NB4 (cell line): Measurements from ENCODE around the gene CD151.

Experiments used
- DNase-seq: peaks from one replicate; pipeline ENCODE4 v3.0.0; 2010; ENCODE audit warnings: low read depth
- H3K4me3 ChIP-seq: one replicate; pipeline ENCODE4 v1.5.1; 2011; ENCODE audit warnings: mild to moderate bottlenecking, low read depth, low read length, moderate library complexity
- MYC ChIP-seq: IDR thresholded peaks from 2 replicates; pipeline ENCODE4 v1.6.1; 2011; ENCODE audit warnings: low read depth, low read length
- POLR2A ChIP-seq: IDR thresholded peaks from 2 replicates; pipeline ENCODE4 v1.6.1; 2011; ENCODE audit warnings: mild to moderate bottlenecking; ENCODE audit not compliant: insufficient read length; ENCODE audit errors: extremely low read depth
- TF ChIP-seq, protein P1 (sequence below): IDR thresholded peaks from one replicate; pipeline ENCODE4 v1.5.1; 2012; ENCODE audit warnings: low read depth, low read length
- TF ChIP-seq, protein P2 (sequence below): IDR thresholded peaks from 2 replicates; pipeline ENCODE4 v1.6.1; 2011; ENCODE audit warnings: low read depth, low read length

CD151 gene

DNA sequence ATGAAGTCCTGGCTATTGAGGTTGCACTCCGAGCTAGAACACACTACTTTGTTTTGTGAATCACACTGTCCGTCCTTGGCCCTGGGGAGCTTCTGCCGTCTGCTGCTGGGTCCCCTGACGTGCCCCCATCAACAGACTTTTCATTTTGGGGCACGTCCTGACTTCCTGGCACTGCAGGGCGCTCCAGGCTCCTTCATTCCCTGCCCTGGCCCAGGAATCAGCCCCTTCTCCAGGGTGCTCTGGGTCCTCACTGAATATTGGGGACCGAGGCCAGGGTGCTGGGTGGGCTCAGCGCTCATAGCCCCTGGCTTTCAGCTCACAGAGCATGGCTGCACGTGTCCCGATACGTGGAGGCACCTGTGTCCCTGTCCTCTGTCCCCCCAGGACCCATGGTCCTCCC is 32.1 kb downstream of the CD151 start:
- TF ChIP-seq, protein P1, sequence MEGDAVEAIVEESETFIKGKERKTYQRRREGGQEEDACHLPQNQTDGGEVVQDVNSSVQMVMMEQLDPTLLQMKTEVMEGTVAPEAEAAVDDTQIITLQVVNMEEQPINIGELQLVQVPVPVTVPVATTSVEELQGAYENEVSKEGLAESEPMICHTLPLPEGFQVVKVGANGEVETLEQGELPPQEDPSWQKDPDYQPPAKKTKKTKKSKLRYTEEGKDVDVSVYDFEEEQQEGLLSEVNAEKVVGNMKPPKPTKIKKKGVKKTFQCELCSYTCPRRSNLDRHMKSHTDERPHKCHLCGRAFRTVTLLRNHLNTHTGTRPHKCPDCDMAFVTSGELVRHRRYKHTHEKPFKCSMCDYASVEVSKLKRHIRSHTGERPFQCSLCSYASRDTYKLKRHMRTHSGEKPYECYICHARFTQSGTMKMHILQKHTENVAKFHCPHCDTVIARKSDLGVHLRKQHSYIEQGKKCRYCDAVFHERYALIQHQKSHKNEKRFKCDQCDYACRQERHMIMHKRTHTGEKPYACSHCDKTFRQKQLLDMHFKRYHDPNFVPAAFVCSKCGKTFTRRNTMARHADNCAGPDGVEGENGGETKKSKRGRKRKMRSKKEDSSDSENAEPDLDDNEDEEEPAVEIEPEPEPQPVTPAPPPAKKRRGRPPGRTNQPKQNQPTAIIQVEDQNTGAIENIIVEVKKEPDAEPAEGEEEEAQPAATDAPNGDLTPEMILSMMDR, result no peak
- TF ChIP-seq, protein P2, sequence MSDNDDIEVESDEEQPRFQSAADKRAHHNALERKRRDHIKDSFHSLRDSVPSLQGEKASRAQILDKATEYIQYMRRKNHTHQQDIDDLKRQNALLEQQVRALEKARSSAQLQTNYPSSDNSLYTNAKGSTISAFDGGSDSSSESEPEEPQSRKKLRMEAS, result no peak
- no peak for TF ChIP-seq POLR2A
- no peak for TF ChIP-seq MYC

DNA sequence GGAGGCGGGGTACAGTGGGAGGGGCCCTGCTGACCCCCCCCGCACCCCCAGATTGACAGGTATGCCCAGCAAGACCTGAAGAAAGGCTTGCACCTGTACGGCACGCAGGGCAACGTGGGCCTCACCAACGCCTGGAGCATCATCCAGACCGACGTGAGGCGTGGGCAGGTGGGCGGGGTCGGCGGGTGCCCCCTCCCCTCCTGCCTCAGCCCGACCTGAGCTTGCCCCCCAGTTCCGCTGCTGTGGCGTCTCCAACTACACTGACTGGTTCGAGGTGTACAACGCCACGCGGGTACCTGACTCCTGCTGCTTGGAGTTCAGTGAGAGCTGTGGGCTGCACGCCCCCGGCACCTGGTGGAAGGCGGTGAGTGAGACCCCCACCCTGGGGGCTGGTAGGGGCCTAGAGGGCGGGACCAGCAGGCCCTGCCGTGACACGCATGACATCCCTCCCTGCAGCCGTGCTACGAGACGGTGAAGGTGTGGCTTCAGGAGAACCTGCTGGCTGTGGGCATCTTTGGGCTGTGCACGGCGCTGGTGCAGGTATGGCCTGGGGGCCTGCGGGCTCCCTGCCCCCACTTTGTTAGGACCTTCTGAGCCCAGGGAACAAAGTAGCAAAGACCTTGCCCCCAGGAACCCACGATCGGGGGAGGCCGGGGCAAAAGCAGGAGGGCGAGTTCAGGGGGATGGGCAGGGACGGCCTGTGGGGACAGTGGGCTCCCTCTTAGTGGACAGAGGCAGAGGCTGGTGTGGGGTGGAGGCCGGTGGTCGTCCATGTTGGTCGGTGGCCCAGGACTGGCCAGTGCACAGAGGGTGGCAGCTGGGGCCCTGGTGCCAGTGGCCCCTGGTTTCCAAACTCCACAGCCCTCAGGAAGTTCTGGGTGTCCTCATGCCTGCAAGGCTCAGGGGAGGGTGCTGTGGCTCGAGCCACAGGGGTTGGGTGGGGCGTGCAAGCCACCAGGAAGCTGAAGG is 33.0 kb downstream of the CD151 start:
- TF ChIP-seq POLR2A (no peak), MYC (no peak)
- TF ChIP-seq, protein P2, result no peak
- TF ChIP-seq, protein P1, result no peak
- no peak for DNase-seq
- H3K4me3 ChIP-seq, result no peak overlapping the region

More for the DNA sequence above, 32.1 kb downstream of the CD151 start:
- H3K4me3 ChIP-seq, result no peak overlapping the region
- DNase-seq, result no peak

DNA sequence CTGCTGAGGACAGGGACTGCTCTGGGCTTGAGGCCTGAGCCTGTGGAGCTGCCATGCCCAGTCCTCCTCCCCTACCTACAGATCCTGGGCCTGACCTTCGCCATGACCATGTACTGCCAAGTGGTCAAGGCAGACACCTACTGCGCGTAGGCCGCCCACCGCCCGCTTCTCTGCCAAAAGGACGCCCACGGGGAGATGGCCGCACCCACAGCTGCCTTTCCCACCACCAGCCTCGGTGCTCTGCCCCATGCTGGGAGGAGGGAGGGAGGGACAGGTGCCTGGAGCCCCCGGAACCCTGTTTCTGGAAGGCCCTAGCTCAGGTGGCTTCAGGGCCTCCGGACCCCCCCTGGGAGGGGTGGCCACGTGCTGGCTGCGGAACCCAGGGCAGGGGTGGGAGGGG is 33.7 kb downstream of the CD151 start:
- no peak for DNase-seq
- no peak overlapping the region for H3K4me3 ChIP-seq
- TF ChIP-seq, protein P1, result no peak
- no peak for TF ChIP-seq MYC
- TF ChIP-seq POLR2A, result no peak
- TF ChIP-seq, protein P2, result no peak

DNA sequence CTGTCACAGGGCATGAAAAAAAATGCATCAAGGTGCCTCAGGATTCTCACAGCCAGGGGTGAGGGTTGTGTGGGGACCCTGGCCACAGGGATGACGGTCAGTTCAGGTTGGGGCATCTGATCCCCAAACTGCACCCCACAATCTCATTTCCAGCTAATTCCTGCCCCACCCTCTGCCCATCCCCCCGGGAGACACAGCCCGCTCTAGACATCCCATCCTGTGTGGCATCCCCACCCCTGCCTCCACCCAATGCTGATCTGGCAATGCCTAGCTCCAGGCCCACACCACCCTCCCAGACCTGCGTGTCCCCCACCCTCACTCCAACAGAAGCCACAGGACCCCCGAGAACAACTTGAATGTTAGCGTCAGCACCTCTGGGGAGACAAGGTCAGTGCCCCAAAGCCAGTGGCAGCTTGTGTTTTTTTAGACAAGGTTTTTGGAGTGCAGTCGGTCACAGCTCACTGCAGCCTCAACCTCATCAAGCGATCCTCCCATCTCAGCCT is 35.2 kb downstream of the CD151 start:
- no peak overlapping the region for H3K4me3 ChIP-seq
- TF ChIP-seq MYC (no peak), POLR2A (no peak)
- TF ChIP-seq, protein P1, result no peak
- TF ChIP-seq, protein P2, result no peak
- DNase-seq, result no peak

DNA sequence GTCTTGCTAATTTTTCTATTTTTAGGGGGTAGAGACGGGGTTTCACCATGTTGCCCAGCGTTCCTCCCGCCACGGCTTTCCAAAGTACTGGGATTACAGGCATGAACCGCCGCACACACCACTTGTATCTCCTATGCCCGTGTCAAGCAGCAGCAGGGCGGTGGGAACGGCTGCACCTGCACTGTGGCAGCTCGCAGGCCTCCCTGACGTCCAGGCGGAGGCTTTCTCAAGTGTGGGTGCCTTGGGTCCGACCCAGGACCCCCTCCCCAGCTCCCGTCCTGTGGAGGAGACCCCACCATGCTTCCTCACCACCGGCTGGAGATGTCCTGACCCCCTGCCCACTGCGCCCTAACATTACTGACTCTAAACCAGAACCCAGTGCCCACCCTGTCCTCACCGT is 35.6 kb downstream of the CD151 start:
- H3K4me3 ChIP-seq, result no peak overlapping the region
- TF ChIP-seq, protein P1, result no peak
- TF ChIP-seq, protein P2, result no peak
- TF ChIP-seq POLR2A (no peak), MYC (no peak)
- no peak for DNase-seq
